C4-2B (cell line): ENCODE results near the gene STRAP.
A peak's percentile ranks its signal among the peaks of the same experiment; 100 is the strongest.

Source experiments
- ZFX ChIP-seq: fragments of 450-650 bp; IDR thresholded peaks from 2 replicates; pipeline ENCODE4 v1.6.1; 2017
- TF ChIP-seq, protein P1 (sequence below): fragments of 450-650 bp; conservative IDR thresholded peaks from 2 replicates; pipeline ENCODE4 v1.5.1; 2017; ENCODE audit warnings: mild to moderate bottlenecking

DNA sequence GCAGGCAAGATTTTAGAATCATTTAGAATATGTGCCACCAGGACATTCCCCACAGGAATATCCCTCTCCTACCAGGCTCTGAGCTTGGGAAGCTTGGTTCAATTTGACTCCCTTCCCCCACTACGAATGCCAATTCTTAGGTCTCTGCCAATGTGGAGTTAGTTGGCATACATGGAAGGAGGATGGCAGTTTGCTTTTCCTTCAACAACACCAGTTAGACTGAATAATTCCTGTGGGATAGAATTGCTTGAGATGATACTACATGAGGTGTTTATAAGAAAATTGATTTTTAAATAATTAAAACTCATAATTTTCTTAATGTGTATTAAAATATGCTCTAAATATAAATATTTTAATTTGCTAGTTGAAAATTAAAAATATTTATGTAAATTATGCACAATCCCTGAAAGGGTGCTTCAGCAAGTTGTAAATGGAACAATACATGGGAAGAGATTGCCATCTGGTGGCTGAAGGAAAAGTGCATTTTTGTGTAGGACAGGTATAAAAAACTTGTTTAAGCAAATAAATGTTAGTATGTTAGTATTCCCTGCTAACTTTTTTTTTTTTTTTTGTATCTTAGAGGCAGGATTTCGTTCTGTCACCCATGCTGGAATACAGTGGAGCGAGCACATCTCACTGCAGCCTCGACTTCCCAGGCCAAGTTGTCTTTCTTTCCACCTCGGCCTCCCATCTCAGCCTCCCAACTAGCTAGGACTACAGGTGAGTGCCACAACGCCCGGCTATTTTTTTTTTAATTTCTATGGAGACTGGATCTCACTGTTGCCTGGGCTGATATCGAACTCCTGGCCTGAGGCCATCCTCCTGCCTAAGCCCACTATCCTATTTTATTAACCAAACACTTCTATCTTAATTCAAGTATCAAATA is 25.8 kb upstream of the STRAP start:
- TF ChIP-seq, protein P1, sequence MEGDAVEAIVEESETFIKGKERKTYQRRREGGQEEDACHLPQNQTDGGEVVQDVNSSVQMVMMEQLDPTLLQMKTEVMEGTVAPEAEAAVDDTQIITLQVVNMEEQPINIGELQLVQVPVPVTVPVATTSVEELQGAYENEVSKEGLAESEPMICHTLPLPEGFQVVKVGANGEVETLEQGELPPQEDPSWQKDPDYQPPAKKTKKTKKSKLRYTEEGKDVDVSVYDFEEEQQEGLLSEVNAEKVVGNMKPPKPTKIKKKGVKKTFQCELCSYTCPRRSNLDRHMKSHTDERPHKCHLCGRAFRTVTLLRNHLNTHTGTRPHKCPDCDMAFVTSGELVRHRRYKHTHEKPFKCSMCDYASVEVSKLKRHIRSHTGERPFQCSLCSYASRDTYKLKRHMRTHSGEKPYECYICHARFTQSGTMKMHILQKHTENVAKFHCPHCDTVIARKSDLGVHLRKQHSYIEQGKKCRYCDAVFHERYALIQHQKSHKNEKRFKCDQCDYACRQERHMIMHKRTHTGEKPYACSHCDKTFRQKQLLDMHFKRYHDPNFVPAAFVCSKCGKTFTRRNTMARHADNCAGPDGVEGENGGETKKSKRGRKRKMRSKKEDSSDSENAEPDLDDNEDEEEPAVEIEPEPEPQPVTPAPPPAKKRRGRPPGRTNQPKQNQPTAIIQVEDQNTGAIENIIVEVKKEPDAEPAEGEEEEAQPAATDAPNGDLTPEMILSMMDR: peak; percentile 84
- TF ChIP-seq ZFX: no peak
